K562 (cell line): ENCODE results near the gene DPP8. TPM values are rescaled to one million over a fixed set of nuclear protein-coding genes. Genes with fewer than 3 reads are reported as not detected.

Experiments
- E2F5 ChIP-seq: sonication (generic); formaldehyde crosslinking; IDR thresholded peaks from 2 replicates; pipeline ENCODE4 v1.8.0; 2022; ENCODE audit warnings: mild to moderate bottlenecking, missing genetic modification reagents
- GATA2 ChIP-seq: sonication (generic); formaldehyde crosslinking; IDR thresholded peaks from 2 replicates; pipeline ENCODE4 v1.4.0; 2020; ENCODE audit warnings: mild to moderate bottlenecking, missing genetic modification reagents
- HMGN3 ChIP-seq: IDR thresholded peaks from 2 replicates; pipeline ENCODE4 v1.6.1; 2011; ENCODE audit warnings: borderline replicate concordance, low read depth, mild to moderate bottlenecking, mixed read lengths, low read length; ENCODE audit not compliant: insufficient read length; ENCODE audit errors: extremely low read depth
- MAFK ChIP-seq: IDR thresholded peaks from 2 replicates; pipeline ENCODE4 v1.6.1; 2011; ENCODE audit warnings: low read length, improper control_type of control experiment
- MEIS2 ChIP-seq: fragments of 450-650 bp; IDR thresholded peaks from 2 replicates; pipeline ENCODE4 v1.6.1; 2014; ENCODE audit warnings: mild to moderate bottlenecking; ENCODE audit not compliant: partially characterized antibody
- MYBL2 ChIP-seq, 2 experiments: fragments of 450-650 bp in 1 of 2; sonication (generic) in 1 of 2; formaldehyde crosslinking in 1 of 2; IDR thresholded peaks; 2 replicates each; pipeline versions ENCODE4 v1.6.1 to v1.8.1; 2017 to 2022; ENCODE audit warnings: borderline replicate concordance in 1 of 2, inconsistent platforms in 1 of 2, low read depth in 1 of 2, mild to moderate bottlenecking in 1 of 2, missing genetic modification reagents in 1 of 2, moderate library complexity in 1 of 2
- PKNOX1 ChIP-seq: fragments of 450-650 bp; IDR thresholded peaks from 2 replicates; pipeline ENCODE4 v1.6.1; 2016
- PTTG1 ChIP-seq: fragments of 450-650 bp; IDR thresholded peaks from 2 replicates; pipeline ENCODE4 v1.6.1; 2016; ENCODE audit warnings: low read depth, mild to moderate bottlenecking, missing genetic modification characterization, missing compliant biosample characterization
- SIN3A ChIP-seq, 2 experiments: fragments of 150-350 bp in 1 of 2; IDR thresholded peaks; 2 replicates each; pipeline ENCODE4 v1.6.1; 2011 to 2016; ENCODE audit warnings: borderline replicate concordance in 2 of 2, low read depth in 2 of 2, low read length in 2 of 2, mild to moderate bottlenecking in 2 of 2, moderate library complexity in 2 of 2; ENCODE audit not compliant: control insufficient read depth in 1 of 2
- TEAD2 ChIP-seq: fragments of 450-650 bp; IDR thresholded peaks from 2 replicates; pipeline ENCODE4 v1.6.1; 2016; ENCODE audit warnings: missing genetic modification characterization, control low read depth, missing compliant biosample characterization
- TFAM ChIP-seq: fragments of 250-450 bp; sonication (Bioruptor Pico); conservative IDR thresholded peaks from 2 replicates; pipeline ENCODE4 v1.5.0; 2021; ENCODE audit warnings: mild to moderate bottlenecking, moderate library complexity
- TFE3 ChIP-seq: fragments of 450-650 bp; formaldehyde crosslinking; IDR thresholded peaks from 2 replicates; pipeline ENCODE4 v1.4.0; 2020; ENCODE audit warnings: mild to moderate bottlenecking, mixed read lengths
- U2AF1 ChIP-seq: fragments of 200-400 bp; formaldehyde crosslinking; optimal IDR thresholded peaks from 2 replicates; pipeline ENCODE3; 2017; ENCODE audit warnings: mild to moderate bottlenecking, low read depth, low read length, moderate library complexity
- ZFX ChIP-seq: sonication (generic); formaldehyde crosslinking; IDR thresholded peaks from 2 replicates; pipeline ENCODE4 v1.8.0; 2022; ENCODE audit warnings: mild to moderate bottlenecking, missing genetic modification reagents, moderate library complexity
- ZNF23 ChIP-seq: fragments of 250-450 bp; sonication (Bioruptor Pico); IDR thresholded peaks from 2 replicates; pipeline ENCODE4 v1.4.0; 2020; ENCODE audit warnings: mild to moderate bottlenecking
- ZNF444 ChIP-seq: fragments of 250-450 bp; sonication (Bioruptor Pico); IDR thresholded peaks from 2 replicates; pipeline ENCODE4 v1.4.0; 2020; ENCODE audit warnings: mild to moderate bottlenecking, moderate library complexity
- ZNF76 ChIP-seq: fragments of 250-450 bp; sonication (Bioruptor Pico); IDR thresholded peaks from 2 replicates; pipeline ENCODE4 v1.4.0; 2020; ENCODE audit warnings: mild to moderate bottlenecking, moderate library complexity, borderline replicate concordance
- ZNF778 ChIP-seq: fragments of 450-650 bp; formaldehyde crosslinking; IDR thresholded peaks from 2 replicates; pipeline ENCODE4 v1.4.0; 2020; ENCODE audit warnings: mild to moderate bottlenecking, moderate library complexity
- polyA plus RNA-seq, 8 experiments: library from polyadenylated mRNA; depleted of rRNA in 4 of 8; stranded (reverse) in 5 of 8; unstranded in 3 of 8; fragments of >200 nt; fragmentation: Nextera tagmentation in 2 of 8; fragmentation: Illumina TruSeq in 1 of 8; extraction: Ambion mirVana in 2 of 8; extraction: Trizol in 1 of 8; gene quantifications; 2 replicates each; pipeline versions ENCODE4 v1.2.1 to v1.2.3, GENCODE V29; 2011 to 2014; ENCODE audit warnings: inconsistent platforms in 1 of 8, missing spikeins in 1 of 8
- total RNA-seq, 7 experiments: library from RNA; depleted of rRNA in 6 of 7; stranded (reverse); fragments of >200 nt in 6 of 7; fragmentation: Illumina TruSeq in 2 of 7; extraction: Trizol in 2 of 7; gene quantifications; 2 replicates each; pipeline versions ENCODE4 v1.2.1 to v1.2.3, GENCODE V29; 2011 to 2021; ENCODE audit warnings: low replicate concordance in 1 of 7
- TF ChIP-seq, protein P1 (sequence below): sonication (generic); formaldehyde crosslinking; IDR thresholded peaks from 2 replicates; pipeline ENCODE4 v1.8.0; 2022; ENCODE audit warnings: missing genetic modification reagents, mild to moderate bottlenecking, moderate library complexity, borderline replicate concordance

The DPP8 gene
- total and polyA plus RNA-seq, 9 of the 15 experiments (the other 6 are each of a cell fraction or from before 2014, with no cell fraction given) = 5.5 to 36.7 (median 20.7) TPM

GRCh38 chr15:65516997-65517865 is at the start of gene DPP8 (continued):
- TF ChIP-seq TEAD2 (no peak), ZNF444 (CRISPR knock-in tag) (no peak), TFAM (CRISPR knock-in tag) (no peak), MYBL2 (IDR thresholded peaks at IDR 0.05; ENCODE audit: low read depth) (no peak), MYBL2 (CRISPR knock-in tag; IDR thresholded peaks at IDR 0.05; ENCODE audit: borderline replicate concordance) (no peak), MAFK (no peak; the same call in 1 of the 2 replicates), ZNF76 (CRISPR knock-in tag) (peak; percentile 55; the same call in 1 of the 2 replicates), HMGN3 (peak; percentile 64), E2F5 (CRISPR knock-in tag) (peak; percentile 74; the same call in 1 of the 2 replicates), SIN3A (IDR thresholded peaks at IDR 0.05; ENCODE audit: borderline replicate concordance in 2 of 2, control insufficient read depth in 1 of 2, low read depth in 2 of 2, low read length in 2 of 2) (peak in 1 of 2 experiments; percentile 64; a peak in 3 of 4 replicates), PTTG1 (tag) (no peak), ZFX (CRISPR knock-in tag) (peak; percentile 99), TFE3 (CRISPR knock-in tag) (no peak), MEIS2 (no peak), ZNF23 (no peak), U2AF1 (peak; percentile 51), PKNOX1 (peak; percentile 61), ZNF778 (no peak), GATA2 (CRISPR knock-in tag) (0 out of 2 replicates have a peak, but pooled peaks have one; percentile 42)
- TF ChIP-seq, protein P1, sequence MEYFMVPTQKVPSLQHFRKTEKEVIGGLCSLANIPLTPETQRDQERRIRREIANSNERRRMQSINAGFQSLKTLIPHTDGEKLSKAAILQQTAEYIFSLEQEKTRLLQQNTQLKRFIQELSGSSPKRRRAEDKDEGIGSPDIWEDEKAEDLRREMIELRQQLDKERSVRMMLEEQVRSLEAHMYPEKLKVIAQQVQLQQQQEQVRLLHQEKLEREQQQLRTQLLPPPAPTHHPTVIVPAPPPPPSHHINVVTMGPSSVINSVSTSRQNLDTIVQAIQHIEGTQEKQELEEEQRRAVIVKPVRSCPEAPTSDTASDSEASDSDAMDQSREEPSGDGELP (CRISPR knock-in tag) = peak; percentile 88
